NCI-H510A (cell line): Measurements from ENCODE around the gene TMEM108.

Experiments used
- DNase-seq: peaks from one replicate; lab custom pipeline; 2025; lab: John Stamatoyannopoulos, UW

The TMEM108 gene

DNA sequence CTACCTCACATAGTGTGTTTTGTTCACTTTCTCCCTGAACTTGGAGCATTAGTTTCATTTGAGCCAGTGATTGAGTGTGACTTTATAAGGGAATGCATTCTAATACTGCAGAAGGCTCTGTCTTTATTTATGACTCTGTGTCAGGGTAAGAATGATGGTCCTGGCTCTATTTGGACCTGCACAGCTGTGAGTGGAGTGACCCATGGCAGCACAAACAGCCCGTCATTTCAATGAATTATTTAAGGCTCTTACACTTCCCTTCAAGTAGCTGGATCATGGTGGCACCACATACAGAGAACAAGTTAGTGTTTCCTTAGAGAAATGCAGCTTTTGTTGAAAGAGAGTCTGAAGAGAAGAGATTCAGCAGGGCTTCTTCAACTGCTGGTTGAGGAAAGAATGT lies 16.4 kb downstream of the TMEM108 start:
- DNase-seq, result no peak

DNA sequence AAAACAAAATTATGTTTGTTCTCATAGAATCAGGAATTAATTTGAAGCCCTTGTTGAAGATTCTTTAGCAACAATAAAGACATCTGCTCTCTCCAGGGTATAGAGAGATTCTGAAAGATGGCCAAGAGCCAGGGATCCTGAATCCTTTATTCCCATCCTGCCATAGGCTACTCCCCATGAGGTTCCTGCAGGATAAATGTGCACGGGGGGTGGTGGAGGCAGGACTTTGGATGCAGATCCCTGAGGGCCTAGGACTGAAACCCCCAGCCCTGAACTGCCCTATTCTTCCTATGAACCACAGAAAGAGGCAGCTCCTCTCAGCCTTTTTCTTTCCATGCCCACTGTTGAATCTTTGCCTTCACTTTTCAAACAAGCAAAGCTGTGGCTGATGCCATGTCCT lies 17.1 kb downstream of the TMEM108 start:
- no peak for DNase-seq

DNA sequence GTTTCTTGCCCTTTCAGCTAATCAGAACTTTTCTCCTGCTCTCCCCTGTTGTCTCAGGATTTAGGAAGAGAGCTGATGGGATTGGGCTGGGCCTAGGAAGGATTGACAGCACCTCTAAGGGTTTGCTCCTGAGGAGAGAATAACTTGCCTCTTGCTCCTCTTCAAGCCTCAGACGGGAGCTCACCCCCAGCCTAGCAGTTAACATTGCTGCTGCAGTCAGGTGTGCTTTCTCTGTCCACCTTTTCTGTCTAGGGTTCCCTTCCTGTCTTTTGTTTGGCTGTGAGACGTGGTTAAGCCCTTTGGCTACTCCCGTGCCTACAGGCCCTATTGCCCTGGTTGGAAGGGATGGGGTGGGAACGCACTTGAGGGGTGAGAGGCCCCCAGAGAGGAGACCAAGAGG lies 20.1 kb downstream of the TMEM108 start:
- DNase-seq, result no peak

DNA sequence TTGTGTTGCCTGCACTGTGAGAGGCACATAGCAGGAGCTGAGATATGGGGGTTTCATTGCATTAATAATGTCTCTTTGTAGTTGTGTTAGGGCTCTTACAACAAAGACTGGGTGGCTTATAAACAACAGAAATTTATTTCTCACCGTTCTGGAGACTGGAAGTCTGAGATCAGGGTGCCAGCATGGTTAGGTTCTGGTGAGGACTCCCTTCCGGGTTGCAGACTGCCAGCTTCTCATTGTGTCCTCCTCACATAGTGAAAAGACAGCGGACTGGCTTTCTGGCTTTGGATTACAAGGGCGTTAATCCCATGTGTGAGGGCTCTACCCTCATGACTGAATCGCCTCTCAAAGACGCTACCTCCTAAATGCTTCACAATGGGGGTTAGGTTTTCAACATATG lies 20.6 kb downstream of the TMEM108 start:
- no peak for DNase-seq

DNA sequence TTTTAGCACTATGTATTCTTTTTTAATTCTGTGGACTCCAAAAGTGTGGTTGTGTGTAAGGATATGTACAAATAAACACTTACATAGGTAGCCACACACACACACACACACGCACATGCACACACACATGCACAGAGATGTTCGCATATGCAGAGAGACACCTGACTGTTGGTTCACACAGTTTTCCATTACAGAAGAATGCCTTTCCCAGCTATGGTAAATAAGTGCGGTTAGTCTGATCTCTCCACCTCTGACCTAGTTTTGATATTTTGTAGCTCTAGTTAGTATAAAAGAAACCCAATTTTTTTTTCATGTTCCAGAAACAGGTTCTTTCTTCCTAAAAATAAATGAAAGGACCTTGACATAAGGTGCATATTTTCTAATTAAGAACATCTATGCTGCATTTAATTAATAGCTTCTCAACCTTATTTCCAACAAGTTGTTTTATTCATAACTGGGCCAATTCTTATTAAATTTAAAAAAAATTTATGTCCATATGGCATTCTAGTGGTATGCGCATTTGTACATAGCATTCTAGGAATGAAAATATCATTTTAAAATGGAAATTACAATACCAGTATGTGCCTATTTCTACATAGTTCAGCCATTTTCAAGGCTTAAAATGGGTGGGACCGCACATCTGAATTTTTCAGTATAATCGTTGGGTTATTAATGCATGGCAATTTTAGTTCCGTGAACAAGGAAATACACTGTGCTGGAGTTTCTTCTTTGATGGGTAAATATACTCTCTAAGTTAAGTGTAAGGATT lies 27.2 kb downstream of the TMEM108 start:
- no peak for DNase-seq

DNA sequence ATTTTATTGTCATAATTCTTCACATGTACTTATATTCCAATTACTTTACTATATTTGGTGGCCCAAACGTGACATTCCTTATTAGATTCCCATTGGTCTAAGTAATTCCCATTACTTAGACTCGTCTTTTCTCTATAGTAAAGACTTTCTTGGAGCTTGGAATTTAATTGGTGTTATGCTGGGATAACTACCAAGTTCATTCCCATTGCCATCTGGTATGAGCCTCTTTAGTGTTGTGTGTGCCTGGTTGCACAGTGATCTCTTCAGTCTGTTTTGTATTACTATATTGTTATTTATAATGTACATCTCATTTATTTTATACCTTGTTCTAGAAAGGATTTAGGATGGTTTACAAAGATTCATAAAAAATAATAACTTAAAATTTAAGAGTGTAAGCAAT lies 27.8 kb downstream of the TMEM108 start:
- DNase-seq, result no peak

DNA sequence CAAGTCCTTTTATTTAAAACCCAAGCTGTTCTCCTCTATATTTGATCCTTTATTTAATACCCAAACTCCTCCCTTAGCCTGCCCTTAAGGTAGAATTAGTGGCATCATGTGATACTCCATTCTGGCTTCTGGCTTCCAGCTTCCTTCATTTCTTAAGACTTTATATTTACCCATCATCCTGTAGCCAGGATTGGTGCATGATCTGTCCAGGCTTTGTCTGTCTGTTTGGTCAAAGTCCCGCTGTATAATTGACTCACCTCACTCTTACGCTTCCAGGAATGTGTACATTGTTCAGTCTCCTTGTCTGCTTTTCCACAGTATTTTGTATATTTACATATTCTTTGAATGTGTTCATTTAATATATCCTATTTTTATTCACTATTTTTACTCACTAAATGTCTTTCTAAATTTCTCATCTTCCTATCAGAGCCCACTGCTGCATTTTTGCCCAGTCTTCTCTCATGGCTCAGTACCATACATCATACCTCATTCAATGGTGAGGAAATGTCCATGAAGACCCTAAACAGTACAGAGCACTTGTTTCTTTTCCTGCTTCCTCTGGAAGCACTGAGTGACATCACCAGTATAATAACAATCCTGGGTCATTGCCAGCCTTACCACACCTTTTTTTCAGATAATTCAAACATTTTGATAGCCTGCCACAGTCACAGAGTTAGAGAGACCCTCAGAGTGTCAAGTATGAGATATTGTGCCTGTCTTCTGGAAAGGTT lies 31.5 kb downstream of the TMEM108 start:
- DNase-seq, result no peak

DNA sequence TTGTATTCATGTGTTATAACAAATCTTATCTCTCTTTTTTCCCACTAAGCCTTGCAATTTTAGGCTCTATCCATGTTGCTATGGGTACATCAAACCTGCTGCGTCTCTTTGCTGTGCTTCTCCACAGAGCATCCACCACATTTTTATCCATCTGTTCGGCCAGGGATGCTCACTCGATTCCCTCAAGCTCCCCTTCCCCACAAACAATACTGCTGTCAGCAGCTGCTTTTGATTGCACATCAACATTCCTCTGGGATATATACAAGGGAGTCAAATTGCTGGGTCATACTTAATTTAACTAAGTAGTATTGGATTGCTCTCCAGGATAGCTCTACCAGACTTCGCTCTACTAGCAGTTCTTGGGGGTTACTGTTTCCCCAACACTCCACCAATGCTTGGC lies 36.8 kb downstream of the TMEM108 start:
- no peak for DNase-seq

DNA sequence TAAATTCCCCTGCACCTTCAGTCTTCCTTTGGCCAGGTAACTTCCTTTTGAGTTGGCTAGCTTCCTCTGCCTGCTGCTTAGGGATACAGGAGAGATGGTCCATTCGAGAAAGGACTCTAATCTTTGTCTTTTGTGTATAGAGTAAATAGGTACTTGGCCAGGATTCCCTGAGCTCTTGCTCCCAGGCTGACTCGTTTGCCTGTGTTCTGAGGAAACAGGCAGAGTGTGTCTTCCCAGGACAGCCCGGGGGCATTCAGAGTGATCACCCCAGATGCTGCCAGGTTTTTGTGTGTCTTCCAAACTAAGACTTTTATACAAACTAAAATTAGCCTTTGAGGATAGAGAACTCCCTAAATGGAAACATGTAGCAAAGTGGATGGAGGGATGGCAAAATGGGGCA lies 39.5 kb downstream of the TMEM108 start:
- no peak for DNase-seq

DNA sequence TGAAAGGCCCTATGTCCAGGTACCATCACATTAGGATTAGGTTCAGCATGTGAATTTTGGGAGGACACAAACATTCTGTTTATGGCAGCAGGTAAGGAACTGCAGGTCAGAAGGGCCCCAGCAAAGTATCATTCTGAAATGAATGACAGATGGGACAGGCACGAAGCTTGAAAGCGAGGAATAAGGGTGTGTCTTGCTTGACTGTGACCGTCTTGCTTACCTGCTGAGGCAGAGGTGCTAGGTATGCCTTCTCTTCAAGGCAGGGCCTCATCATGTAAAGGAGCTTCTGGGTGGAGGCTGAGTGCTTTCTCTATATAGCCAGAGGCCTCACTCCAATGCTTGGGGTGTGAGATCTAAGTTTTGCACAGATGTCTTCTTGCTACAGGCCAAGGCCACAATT lies 41.4 kb downstream of the TMEM108 start:
- no peak for DNase-seq

DNA sequence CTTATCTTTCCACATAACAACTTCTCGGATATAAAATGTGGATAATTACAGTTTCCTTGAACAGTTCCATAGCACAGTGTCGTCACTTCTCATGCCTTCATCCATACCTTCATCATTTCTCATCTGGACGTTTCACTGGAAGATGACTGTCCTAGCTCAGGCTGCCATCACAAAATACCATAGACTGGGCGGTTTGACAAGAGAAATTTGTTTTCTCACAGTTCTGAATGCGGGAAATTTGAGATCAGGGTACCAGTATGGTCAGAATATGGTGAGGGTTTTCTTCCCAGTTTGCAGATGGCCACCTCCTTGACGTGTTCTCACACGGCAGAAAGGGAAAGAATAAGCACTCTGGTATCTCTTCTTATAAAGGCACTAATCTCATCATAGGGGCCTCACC lies 42.8 kb downstream of the TMEM108 start:
- DNase-seq, result no peak

DNA sequence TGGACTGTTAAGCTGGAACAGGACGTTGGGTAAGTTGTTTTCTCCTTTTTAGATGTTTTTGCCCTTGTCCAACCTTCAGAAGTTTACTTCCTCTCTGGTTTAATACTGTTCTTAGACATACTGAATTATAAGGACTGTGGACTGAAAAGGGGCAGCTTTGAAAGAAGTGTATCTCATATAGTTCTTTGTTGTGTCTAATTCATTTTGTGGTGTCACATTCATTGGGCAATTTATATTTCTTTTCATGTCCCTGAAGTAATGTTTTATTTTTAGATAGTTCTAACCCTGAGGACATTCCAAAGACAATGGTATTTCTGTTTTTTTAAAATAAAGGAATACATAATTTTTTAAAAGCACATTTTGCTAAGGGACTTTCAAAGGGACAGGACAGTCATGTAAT lies 45.2 kb downstream of the TMEM108 start:
- no peak for DNase-seq

DNA sequence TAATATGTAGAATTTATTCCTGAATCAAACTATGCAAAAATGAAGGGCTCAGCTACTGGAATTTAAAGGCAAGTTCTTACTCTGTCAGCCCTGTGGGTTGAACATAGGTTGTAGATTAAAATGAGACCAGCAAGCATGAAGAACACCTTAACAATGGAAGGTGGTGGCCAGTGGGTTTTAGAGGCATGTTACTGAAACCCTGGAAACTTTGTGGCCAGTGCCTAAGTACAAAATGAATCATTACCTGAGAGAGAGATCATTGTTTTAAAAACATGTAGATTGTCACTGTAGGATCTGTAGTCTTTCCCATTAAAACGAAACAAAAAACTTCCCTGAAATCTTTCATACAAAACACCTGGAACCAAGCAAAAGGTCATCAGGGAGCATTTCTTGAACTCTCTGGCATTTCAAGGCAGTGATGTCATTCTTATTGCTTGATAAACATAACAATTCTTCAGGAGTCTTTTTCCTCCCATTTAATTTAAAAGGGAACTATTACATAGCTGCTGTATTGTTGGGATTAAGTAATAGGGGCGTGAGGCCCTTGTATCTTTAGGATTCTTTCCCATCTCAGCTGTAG lies 51.8 kb downstream of the TMEM108 start:
- DNase-seq, result no peak

DNA sequence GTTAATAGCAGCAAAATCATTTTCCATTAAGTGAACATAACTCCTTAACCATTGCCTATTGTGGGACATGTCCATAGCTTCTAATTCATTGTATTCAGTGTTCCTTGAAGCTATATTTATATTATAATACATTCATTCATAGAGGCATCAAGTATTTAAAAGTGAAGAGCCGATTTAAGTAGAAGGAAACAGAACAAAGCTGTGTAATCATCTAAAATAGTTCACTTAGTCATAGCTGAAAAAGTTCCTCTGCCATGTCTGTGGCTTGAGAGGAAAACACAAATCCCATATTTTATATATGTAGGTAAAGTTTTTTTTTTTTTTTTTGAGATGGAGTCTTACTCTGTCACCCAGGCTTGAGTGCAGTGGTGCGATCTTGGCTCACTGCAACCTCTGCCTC lies 54.5 kb downstream of the TMEM108 start:
- no peak for DNase-seq

DNA sequence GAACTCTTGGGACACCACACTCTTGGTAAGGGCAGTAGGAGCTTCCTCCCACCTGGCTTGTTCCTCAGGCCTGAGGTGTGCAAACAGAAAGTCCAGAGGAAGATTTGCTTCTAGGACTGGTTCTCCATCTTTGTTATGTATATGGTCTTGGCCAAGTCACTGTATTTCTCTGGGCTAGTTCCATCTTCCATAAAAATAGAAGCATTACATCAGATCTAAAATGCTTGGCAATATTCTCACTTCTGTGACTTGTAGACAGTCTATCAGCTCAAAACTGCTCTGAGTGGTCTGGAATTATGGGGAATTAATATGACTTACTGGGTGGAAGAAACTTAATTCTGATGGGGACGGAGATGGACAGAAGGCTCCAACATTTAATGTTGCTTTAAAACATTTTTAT lies 55.2 kb downstream of the TMEM108 start:
- no peak for DNase-seq

DNA sequence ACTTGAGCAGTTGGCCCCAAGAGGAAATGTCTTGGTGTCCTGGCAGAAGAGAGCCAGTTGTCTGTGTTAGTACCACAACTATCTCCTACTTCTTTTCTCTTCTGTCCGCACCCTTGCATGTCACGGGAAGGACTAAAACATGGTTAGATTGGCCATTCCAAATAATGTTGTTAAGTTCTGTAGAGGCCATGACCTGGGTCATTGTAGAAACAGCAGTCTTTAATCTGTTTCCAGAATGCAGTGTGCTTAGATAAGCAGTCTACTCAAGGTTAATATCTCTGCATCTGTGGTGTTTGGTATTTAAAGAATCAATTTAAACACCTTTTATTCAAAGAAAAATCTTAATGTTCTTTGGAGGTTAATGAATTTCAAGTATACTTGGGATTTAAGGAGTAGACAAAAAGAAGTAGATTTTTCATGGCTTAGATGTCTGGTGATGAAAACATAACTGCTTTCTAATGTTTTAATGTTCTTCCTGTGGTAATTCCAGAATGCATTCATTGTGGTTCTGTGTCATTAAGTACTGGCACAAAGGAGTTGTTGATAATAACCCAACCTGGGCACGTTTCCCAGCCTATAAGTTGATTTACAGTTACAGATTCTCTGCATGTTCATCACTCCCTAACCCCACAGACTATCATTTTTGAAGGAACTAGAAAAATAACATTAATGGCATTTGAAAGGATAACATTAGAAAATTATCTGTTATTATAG lies 58.9 kb downstream of the TMEM108 start:
- DNase-seq, result no peak

DNA sequence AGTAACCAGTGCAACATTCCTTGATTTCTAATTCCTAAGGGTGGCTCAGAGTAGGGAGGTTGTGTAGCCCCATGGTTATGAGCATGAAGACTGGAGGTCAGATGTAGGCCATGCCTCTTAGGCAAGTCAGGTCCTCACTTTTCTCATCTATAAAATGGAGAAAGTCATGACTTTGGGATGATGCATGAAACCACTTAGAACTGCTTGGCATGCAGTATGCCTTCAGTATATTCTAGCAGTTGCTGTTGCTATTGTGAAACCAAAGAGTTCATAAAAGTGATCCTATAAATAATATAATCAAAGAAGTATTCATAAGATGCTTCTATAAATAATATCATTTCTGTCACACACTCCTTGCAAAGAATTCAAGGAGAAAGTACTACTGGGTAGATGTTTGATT lies 65.5 kb downstream of the TMEM108 start:
- DNase-seq, result no peak

DNA sequence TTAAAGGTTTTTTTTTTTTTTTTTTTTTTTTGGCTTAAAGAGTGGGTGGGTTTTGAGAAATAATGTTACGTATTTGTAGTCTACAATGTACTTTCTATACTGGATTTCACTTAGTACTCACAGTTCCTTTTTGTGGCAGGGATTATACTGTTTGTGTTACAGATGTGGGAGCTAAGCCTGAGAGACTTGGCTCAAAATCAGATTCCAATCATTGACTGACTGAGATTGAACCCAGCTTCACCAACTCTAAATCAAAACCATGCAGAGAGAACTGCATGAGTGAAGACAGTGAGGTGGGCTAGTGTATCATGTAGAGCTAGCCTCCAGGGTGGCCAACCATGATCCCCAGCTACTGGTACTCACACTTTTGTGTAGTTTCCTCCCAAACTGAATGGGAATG lies 68.0 kb downstream of the TMEM108 start:
- DNase-seq, result no peak

DNA sequence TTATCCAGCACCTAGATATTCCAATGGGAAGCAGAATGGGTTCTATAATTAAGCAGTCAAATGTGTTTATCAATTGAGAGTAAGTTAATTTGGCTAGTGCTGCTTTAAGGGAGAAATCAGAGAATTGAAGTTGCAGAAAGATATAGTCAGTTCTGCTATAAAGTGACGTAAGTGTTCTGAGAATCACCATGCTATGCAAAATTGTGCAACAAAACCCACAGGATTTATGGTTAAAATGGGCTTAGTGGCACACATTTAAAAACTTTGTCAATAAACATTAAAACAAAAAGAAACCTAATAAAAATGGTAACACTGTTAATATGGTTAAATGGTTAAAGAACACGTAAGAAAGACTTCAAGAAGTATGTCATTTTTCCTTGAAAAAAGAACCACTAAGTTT lies 74.5 kb downstream of the TMEM108 start:
- DNase-seq, result no peak

DNA sequence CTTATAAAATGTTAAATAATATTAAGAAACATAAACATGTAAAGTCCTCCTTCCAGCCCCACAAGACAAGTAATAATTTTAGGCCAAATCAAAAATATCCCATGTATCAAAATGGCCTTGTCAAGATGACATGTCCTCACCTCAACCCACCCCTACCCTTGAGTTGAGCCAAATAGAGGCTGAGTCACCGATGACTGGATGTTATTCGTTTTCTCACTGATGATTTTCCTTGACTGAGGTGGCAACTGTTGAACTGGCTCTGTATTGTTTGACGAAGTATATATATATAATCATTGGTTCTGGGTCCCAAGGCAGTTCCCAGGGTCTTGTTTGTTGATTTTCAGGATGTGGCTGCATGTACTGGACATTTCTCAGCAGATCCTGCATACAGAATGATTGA lies 75.3 kb downstream of the TMEM108 start:
- DNase-seq, result no peak

DNA sequence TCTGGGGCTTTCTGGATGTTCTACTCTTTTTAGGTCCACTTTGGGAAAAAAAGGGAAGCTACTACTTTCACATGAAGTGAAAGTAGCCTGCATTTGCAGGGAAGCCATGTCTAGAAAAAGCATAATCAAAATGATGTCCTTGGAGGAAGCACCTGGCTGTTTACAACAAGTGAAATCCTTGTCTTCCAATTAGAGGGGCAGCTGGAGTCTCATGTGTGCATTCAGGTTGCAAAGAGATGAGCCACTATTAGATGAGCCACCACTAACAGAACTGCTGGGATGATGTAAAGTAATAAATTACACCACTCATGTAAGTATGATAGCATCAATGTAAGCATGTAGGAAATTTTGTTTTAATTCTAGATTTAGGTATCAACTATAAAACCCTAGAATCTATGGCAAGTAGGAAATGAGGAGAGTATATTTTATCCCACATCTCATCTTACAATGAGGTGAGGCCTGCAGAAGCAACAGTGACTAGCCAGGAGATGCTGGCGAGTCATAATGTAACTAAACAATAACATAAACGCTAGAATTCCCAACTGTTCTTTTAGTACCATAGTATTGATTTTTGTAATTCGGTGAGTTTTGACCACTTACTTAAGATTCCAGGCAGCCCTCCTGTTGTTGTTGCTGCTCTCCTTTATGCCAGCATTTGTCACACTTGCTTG lies 75.9 kb downstream of the TMEM108 start:
- no peak for DNase-seq

DNA sequence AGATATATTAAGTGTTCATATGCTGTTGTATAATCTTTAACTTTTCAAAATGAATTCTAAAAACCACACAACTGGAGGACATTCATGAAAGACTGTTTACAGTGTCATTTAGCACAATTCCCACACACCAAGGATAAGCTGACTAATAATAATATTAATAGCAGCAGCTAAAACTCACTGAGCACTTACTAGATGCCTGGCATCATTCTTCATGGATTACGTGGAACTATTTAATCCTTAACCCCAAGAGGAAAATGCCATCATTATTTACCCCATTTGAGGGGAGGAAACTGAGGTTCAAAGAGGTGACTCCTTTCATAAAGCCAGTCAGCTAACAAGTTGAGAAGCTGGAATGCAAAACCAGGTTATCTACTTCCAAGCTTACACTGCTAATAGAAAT lies 77.0 kb downstream of the TMEM108 start:
- DNase-seq, result no peak
